ENCODE data around the gene PHACTR1. TPM values are rescaled to one million over a fixed set of nuclear protein-coding genes. Genes with fewer than 3 reads are reported as not detected.

The PHACTR1 gene
- total RNA-seq, 1 donor from 2014 or later: 8.5 TPM

- H3K9ac ChIP-seq (ENCODE audit: low read length): no peak overlapping the region
- no peak overlapping the region for H2AFZ ChIP-seq (ENCODE audit: low read depth, low read length)
- FAIRE-seq (no peak), DNase-seq (ENCODE audit: low read depth) (no peak)
- H3K27me3 ChIP-seq (ENCODE audit: insufficient read depth, low read length): no peaks in the 10 kb centered on the region
- H4K20me1 ChIP-seq (ENCODE audit: insufficient read depth, low read length): no peaks in the 10 kb centered on the region
- no peak overlapping the region for H3K4me3 ChIP-seq (ENCODE audit: insufficient read depth, low read depth, low read length)
- H3K36me3 ChIP-seq (ENCODE audit: insufficient read depth, low read length): no peaks in the 10 kb centered on the region
- no peaks in the 10 kb centered on the region for H3K9me3 ChIP-seq (ENCODE audit: insufficient read depth, low read depth, low read length)
- Mint-ChIP-seq H3K27ac (ENCODE audit: unreplicated experiment) (no peak overlapping the region), H3K4me1 (ENCODE audit: low read depth, unreplicated experiment) (peaks cover 4% of the 10 kb centered on the region), H3K9me3 (ENCODE audit: unreplicated experiment) (no peaks in the 10 kb centered on the region), H3K27me3 (ENCODE audit: low read depth, unreplicated experiment) (no peaks in the 10 kb centered on the region), H3K4me3 (ENCODE audit: unreplicated experiment) (no peak overlapping the region), H3K36me3 (ENCODE audit: low read depth, unreplicated experiment) (peaks cover 4% of the 10 kb centered on the region)
- TF ChIP-seq EZH2 (IDR thresholded peaks at IDR 0.05; ENCODE audit: insufficient read depth, low read length): no peak
- TF ChIP-seq CTCF (IDR thresholded peaks at IDR 0.05; ENCODE audit: insufficient read depth, low read depth, low read length): no peak
- H3K79me2 ChIP-seq (ENCODE audit: insufficient read depth, low read length): no peaks in the 10 kb centered on the region
- no peak overlapping the region for H3K27ac ChIP-seq (ENCODE audit: low read depth, low read length)
- no peaks in the 10 kb centered on the region for H3K4me1 ChIP-seq (ENCODE audit: insufficient read depth, low read length)
- no peak overlapping the region for H3K4me2 ChIP-seq (ENCODE audit: low read length)
Observed at GRCh38 chr6:13278991-13279390, 562.4 kb downstream of the PHACTR1 start.

GRCh38 chr6:13280254-13280653, 563.7 kb downstream of the PHACTR1 start:
- Mint-ChIP-seq H3K4me3 (ENCODE audit: unreplicated experiment) (no peak overlapping the region), H3K4me1 (ENCODE audit: low read depth, unreplicated experiment) (no peaks in the 10 kb centered on the region), H3K27me3 (ENCODE audit: low read depth, unreplicated experiment) (no peaks in the 10 kb centered on the region), H3K36me3 (ENCODE audit: low read depth, unreplicated experiment) (peaks cover 4% of the 10 kb centered on the region), H3K27ac (ENCODE audit: unreplicated experiment) (no peak overlapping the region), H3K9me3 (ENCODE audit: unreplicated experiment) (no peaks in the 10 kb centered on the region)
- no peak for TF ChIP-seq EZH2 (IDR thresholded peaks at IDR 0.05; ENCODE audit: insufficient read depth, low read length)
- TF ChIP-seq CTCF (IDR thresholded peaks at IDR 0.05; ENCODE audit: insufficient read depth, low read depth, low read length): no peak
- Histone ChIP-seq H4K20me1 (ENCODE audit: insufficient read depth, low read length) (no peaks in the 10 kb centered on the region), H3K36me3 (ENCODE audit: insufficient read depth, low read length) (no peaks in the 10 kb centered on the region), H3K4me3 (ENCODE audit: insufficient read depth, low read depth, low read length) (no peak overlapping the region), H2AFZ (ENCODE audit: low read depth, low read length) (no peak overlapping the region), H3K79me2 (ENCODE audit: insufficient read depth, low read length) (no peaks in the 10 kb centered on the region), H3K9ac (ENCODE audit: low read length) (no peak overlapping the region), H3K4me1 (ENCODE audit: insufficient read depth, low read length) (no peaks in the 10 kb centered on the region), H3K27ac (ENCODE audit: low read depth, low read length) (no peak overlapping the region), H3K4me2 (ENCODE audit: low read length) (no peak overlapping the region), H3K27me3 (ENCODE audit: insufficient read depth, low read length) (no peaks in the 10 kb centered on the region), H3K9me3 (ENCODE audit: insufficient read depth, low read depth, low read length) (no peaks in the 10 kb centered on the region)
- FAIRE-seq (no peak), DNase-seq (ENCODE audit: low read depth) (no peak)

GRCh38 chr6:13281686-13282085, 565.1 kb downstream of the PHACTR1 start:
- no peak overlapping the region for H3K4me3 ChIP-seq (ENCODE audit: insufficient read depth, low read depth, low read length)
- Mint-ChIP-seq H3K27ac (ENCODE audit: unreplicated experiment) (no peak overlapping the region), H3K4me1 (ENCODE audit: low read depth, unreplicated experiment) (no peaks in the 10 kb centered on the region), H3K9me3 (ENCODE audit: unreplicated experiment) (no peaks in the 10 kb centered on the region), H3K36me3 (ENCODE audit: low read depth, unreplicated experiment) (peaks cover 7% of the 10 kb centered on the region), H3K27me3 (ENCODE audit: low read depth, unreplicated experiment) (no peaks in the 10 kb centered on the region), H3K4me3 (ENCODE audit: unreplicated experiment) (no peak overlapping the region)
- no peaks in the 10 kb centered on the region for H3K79me2 ChIP-seq (ENCODE audit: insufficient read depth, low read length)
- no peaks in the 10 kb centered on the region for H3K4me1 ChIP-seq (ENCODE audit: insufficient read depth, low read length)
- H3K27me3 ChIP-seq (ENCODE audit: insufficient read depth, low read length): no peaks in the 10 kb centered on the region
- no peak overlapping the region for H2AFZ ChIP-seq (ENCODE audit: low read depth, low read length)
- no peak for TF ChIP-seq EZH2 (IDR thresholded peaks at IDR 0.05; ENCODE audit: insufficient read depth, low read length)
- no peak for TF ChIP-seq CTCF (IDR thresholded peaks at IDR 0.05; ENCODE audit: insufficient read depth, low read depth, low read length)
- no peak overlapping the region for H3K27ac ChIP-seq (ENCODE audit: low read depth, low read length)
- H3K9me3 ChIP-seq (ENCODE audit: insufficient read depth, low read depth, low read length): peaks cover under 1% of the 10 kb centered on the region
- FAIRE-seq (no peak), DNase-seq (ENCODE audit: low read depth) (no peak)
- H3K9ac ChIP-seq (ENCODE audit: low read length): no peak overlapping the region
- no peaks in the 10 kb centered on the region for H3K36me3 ChIP-seq (ENCODE audit: insufficient read depth, low read length)
- H3K4me2 ChIP-seq (ENCODE audit: low read length): no peak overlapping the region
- H4K20me1 ChIP-seq (ENCODE audit: insufficient read depth, low read length): no peaks in the 10 kb centered on the region

Measured in astrocyte (in vitro differentiated cells and primary cell).